WTC11 (cell line): ENCODE results near the gene DKC1. TPM values are rescaled to one million over a fixed set of nuclear protein-coding genes. Genes with fewer than 3 reads are reported as not detected.

Experiments used
- ATAC-seq: fragments of 200-7000 bp; cut with Tn5 transposase; 2 replicates; pipeline ENCODE4 v1.10.0; 2021; ENCODE audit warnings: mild to moderate bottlenecking, moderate library complexity
- CTCF ChIA-PET: fragments of 300-600 bp; sonication (Branson Sonifier 250); formaldehyde crosslinking; loops from one replicate; lab custom pipeline; 2021; ENCODE audit warnings: antibody characterized with exemption; lab: Charles Lee
- POLR2A ChIA-PET: fragments of 350-600 bp; sonication (Branson Sonifier 250); formaldehyde crosslinking; loops from one replicate; lab custom pipeline; 2021; ENCODE audit warnings: antibody characterized with exemption; lab: Charles Lee
- DNase-seq: peaks from one replicate; pipeline ENCODE4 v3.0.0; 2021; ENCODE audit warnings: low spot score
- H3K27ac Mint-ChIP-seq: 2 replicates; pipeline ENCODE4 v1.8.0; 2021; ENCODE audit warnings: mixed read lengths
- H3K27me3 Mint-ChIP-seq: 2 replicates; pipeline ENCODE4 v1.8.0; 2021; ENCODE audit warnings: low read depth, mild to moderate bottlenecking, moderate library complexity, mixed read lengths
- H3K36me3 Mint-ChIP-seq: 2 replicates; pipeline ENCODE4 v1.8.0; 2021; ENCODE audit warnings: mixed read lengths
- H3K4me1 Mint-ChIP-seq: 2 replicates; pipeline ENCODE4 v1.8.0; 2022; ENCODE audit warnings: mixed read lengths
- H3K4me3 Mint-ChIP-seq: 2 replicates; pipeline ENCODE4 v1.8.0; 2021; ENCODE audit warnings: mild to moderate bottlenecking, moderate library complexity, mixed read lengths
- H3K9me3 Mint-ChIP-seq: 2 replicates; pipeline ENCODE4 v1.8.0; 2021; ENCODE audit warnings: mixed read lengths
- CBFB ChIP-seq: sonication (generic); formaldehyde crosslinking; IDR thresholded peaks from 2 replicates; pipeline ENCODE4 v1.8.1; 2022; ENCODE audit warnings: mild to moderate bottlenecking, low read depth, missing genetic modification reagents
- ELF4 ChIP-seq: sonication (generic); formaldehyde crosslinking; IDR thresholded peaks from 2 replicates; pipeline ENCODE4 v1.8.1; 2022; ENCODE audit warnings: low read depth, mild to moderate bottlenecking, moderate library complexity, missing genetic modification reagents
- EMX1 ChIP-seq: fragments of 250-450 bp; sonication (Bioruptor Pico); IDR thresholded peaks from 2 replicates; pipeline ENCODE4 v1.8.0; 2021; ENCODE audit warnings: mild to moderate bottlenecking
- FOXP1 ChIP-seq: sonication (generic); formaldehyde crosslinking; IDR thresholded peaks from 2 replicates; pipeline ENCODE4 v1.8.0; 2022; ENCODE audit warnings: missing genetic modification reagents, mild to moderate bottlenecking, moderate library complexity, borderline replicate concordance
- IRF2 ChIP-seq: sonication (generic); formaldehyde crosslinking; IDR thresholded peaks from 2 replicates; pipeline ENCODE4 v1.8.0; 2022; ENCODE audit warnings: low read depth, missing genetic modification reagents, borderline replicate concordance
- MYBL2 ChIP-seq: sonication (generic); formaldehyde crosslinking; IDR thresholded peaks from 2 replicates; pipeline ENCODE4 v1.8.1; 2023; ENCODE audit warnings: mild to moderate bottlenecking, moderate library complexity, missing genetic modification reagents
- NFATC4 ChIP-seq: fragments of 250-450 bp; sonication (Bioruptor Pico); IDR thresholded peaks from 2 replicates; pipeline ENCODE4 v1.9.0; 2021; ENCODE audit warnings: mild to moderate bottlenecking
- OVOL2 ChIP-seq: fragments of 250-450 bp; sonication (Bioruptor Pico); IDR thresholded peaks from 2 replicates; pipeline ENCODE4 v1.9.0; 2021; ENCODE audit warnings: mild to moderate bottlenecking, borderline replicate concordance
- SOX15 ChIP-seq: fragments of 250-450 bp; sonication (Bioruptor Pico); IDR thresholded peaks from 2 replicates; pipeline ENCODE4 v1.9.0; 2021; ENCODE audit warnings: mild to moderate bottlenecking
- SP1 ChIP-seq: sonication (generic); formaldehyde crosslinking; conservative IDR thresholded peaks from 2 replicates; pipeline ENCODE4 v1.8.1; 2022; ENCODE audit warnings: missing genetic modification reagents
- TEAD4 ChIP-seq: sonication (generic); formaldehyde crosslinking; IDR thresholded peaks from 2 replicates; pipeline ENCODE4 v1.8.0; 2022; ENCODE audit warnings: mild to moderate bottlenecking, missing genetic modification reagents
- ZNF138 ChIP-seq: sonication (generic); formaldehyde crosslinking; conservative IDR thresholded peaks from 2 replicates; pipeline ENCODE4 v1.8.1; 2022; ENCODE audit warnings: mild to moderate bottlenecking, moderate library complexity, missing genetic modification reagents
- ZNF263 ChIP-seq: sonication (generic); formaldehyde crosslinking; IDR thresholded peaks from 2 replicates; pipeline ENCODE4 v1.8.1; 2022; ENCODE audit warnings: low read depth, mild to moderate bottlenecking, moderate library complexity, missing genetic modification reagents
- ZNF396 ChIP-seq: fragments of 250-450 bp; sonication (Bioruptor Pico); IDR thresholded peaks from 2 replicates; pipeline ENCODE4 v1.8.0; 2021; ENCODE audit warnings: mild to moderate bottlenecking, moderate library complexity, borderline replicate concordance
- ZNF671 ChIP-seq: fragments of 250-450 bp; sonication (Bioruptor Pico); IDR thresholded peaks from 2 replicates; pipeline ENCODE4 v1.8.0; 2021; ENCODE audit warnings: mild to moderate bottlenecking
- total RNA-seq: library from RNA; stranded (reverse); gene quantifications from 3 replicates; pipeline ENCODE4 v1.2.3, GENCODE V29; 2021
- TF ChIP-seq, protein P1 (sequence below): fragments of 250-450 bp; sonication (Bioruptor Pico); conservative IDR thresholded peaks from 2 replicates; pipeline ENCODE4 v1.9.0; 2021; ENCODE audit warnings: mild to moderate bottlenecking
- TF ChIP-seq, protein P2 (sequence below): sonication (generic); formaldehyde crosslinking; IDR thresholded peaks from 2 replicates; pipeline ENCODE4 v1.8.0; 2023; ENCODE audit warnings: mild to moderate bottlenecking, missing genetic modification reagents
- TF ChIP-seq, protein P3 (sequence below): sonication (generic); formaldehyde crosslinking; conservative IDR thresholded peaks from 2 replicates; pipeline ENCODE4 v1.8.1; 2022; ENCODE audit warnings: mild to moderate bottlenecking, missing genetic modification reagents
- TF ChIP-seq, protein P4 (sequence below): sonication (generic); formaldehyde crosslinking; IDR thresholded peaks from 2 replicates; pipeline ENCODE4 v1.8.0; 2022; ENCODE audit warnings: mild to moderate bottlenecking, missing genetic modification reagents
- TF ChIP-seq, protein P5 (sequence below): fragments of 250-450 bp; sonication (Bioruptor Pico); IDR thresholded peaks from 2 replicates; pipeline ENCODE4 v1.9.0; 2021; ENCODE audit warnings: mild to moderate bottlenecking
- TF ChIP-seq, protein P6 (sequence below): sonication (generic); formaldehyde crosslinking; IDR thresholded peaks from 2 replicates; pipeline ENCODE4 v1.8.1; 2023; ENCODE audit warnings: mild to moderate bottlenecking, missing genetic modification reagents, moderate library complexity
- TF ChIP-seq, protein P7 (sequence below): fragments of 250-450 bp; sonication (Bioruptor Pico); IDR thresholded peaks from 2 replicates; pipeline ENCODE4 v2.1.2; 2022; ENCODE audit warnings: mild to moderate bottlenecking, moderate library complexity

The DKC1 gene
- total RNA-seq, 1 experiment from 2014 or later, result 123 TPM

DNA sequence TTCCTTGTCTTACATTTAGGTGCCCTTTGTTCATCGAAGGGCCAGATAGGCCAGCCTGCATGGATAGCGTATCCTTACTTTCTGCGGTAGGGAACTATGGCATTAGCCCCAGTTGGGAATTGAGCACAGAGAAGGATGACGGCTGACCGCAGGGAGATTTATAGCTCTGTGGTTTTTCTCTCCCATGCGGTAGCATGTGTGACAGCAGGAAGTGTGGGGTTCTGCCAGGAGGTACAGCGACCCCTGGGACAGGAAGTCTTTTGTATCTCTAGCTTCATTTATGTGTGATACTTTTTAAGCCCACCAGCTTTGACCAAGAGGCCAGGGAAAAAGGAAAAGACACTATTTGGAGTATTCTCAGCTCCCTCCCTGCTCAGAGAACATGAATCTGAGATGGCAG is 44.8 kb upstream of the DKC1 start:
- no peak overlapping the region for H3K27ac Mint-ChIP-seq
- TF ChIP-seq CBFB (CRISPR knock-in tag) (no peak), ZNF671 (CRISPR knock-in tag) (no peak), SP1 (CRISPR knock-in tag) (no peak), FOXP1 (CRISPR knock-in tag) (no peak), MYBL2 (CRISPR knock-in tag) (no peak), ZNF263 (CRISPR knock-in tag) (no peak), OVOL2 (CRISPR knock-in tag) (no peak), ZNF396 (CRISPR knock-in tag) (no peak)
- TF ChIP-seq, protein P1, sequence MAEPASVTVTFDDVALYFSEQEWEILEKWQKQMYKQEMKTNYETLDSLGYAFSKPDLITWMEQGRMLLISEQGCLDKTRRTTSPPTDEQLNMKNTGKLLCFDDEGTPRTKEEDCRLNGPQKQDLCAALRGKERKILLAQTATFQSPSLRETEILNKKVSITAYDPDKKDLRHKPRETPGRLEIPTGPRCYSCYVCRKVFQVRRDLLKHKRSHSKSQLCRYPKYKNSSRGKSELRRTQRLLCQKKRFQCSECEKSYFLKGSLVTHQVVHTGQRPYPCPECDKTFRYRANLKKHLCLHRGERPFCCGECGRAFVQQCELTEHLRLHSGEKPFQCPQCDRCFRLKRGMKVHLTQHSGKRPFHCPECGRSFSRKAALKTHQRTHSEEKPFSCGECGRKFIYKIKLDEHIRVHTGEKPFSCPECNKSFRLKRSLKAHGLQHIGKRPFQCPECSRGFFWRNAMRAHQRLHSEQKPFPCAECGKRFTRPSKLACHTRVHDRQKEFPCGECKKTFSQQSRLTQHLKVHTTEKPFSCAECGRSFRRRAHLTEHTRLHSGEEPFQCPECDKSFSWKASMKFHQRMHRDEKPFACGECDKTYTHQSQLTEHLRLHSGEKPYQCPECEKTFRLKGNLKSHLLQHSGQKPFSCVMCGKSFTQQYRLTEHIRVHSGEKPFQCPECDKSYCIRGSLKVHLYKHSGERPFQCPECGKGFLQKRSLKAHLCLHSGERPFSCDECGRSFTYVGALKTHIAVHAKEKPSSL, result no peak
- TF ChIP-seq, protein P2, sequence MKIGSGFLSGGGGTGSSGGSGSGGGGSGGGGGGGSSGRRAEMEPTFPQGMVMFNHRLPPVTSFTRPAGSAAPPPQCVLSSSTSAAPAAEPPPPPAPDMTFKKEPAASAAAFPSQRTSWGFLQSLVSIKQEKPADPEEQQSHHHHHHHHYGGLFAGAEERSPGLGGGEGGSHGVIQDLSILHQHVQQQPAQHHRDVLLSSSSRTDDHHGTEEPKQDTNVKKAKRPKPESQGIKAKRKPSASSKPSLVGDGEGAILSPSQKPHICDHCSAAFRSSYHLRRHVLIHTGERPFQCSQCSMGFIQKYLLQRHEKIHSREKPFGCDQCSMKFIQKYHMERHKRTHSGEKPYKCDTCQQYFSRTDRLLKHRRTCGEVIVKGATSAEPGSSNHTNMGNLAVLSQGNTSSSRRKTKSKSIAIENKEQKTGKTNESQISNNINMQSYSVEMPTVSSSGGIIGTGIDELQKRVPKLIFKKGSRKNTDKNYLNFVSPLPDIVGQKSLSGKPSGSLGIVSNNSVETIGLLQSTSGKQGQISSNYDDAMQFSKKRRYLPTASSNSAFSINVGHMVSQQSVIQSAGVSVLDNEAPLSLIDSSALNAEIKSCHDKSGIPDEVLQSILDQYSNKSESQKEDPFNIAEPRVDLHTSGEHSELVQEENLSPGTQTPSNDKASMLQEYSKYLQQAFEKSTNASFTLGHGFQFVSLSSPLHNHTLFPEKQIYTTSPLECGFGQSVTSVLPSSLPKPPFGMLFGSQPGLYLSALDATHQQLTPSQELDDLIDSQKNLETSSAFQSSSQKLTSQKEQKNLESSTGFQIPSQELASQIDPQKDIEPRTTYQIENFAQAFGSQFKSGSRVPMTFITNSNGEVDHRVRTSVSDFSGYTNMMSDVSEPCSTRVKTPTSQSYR, result no peak
- no peak; the same call in 1 of the 2 replicates for ATAC-seq

DNA sequence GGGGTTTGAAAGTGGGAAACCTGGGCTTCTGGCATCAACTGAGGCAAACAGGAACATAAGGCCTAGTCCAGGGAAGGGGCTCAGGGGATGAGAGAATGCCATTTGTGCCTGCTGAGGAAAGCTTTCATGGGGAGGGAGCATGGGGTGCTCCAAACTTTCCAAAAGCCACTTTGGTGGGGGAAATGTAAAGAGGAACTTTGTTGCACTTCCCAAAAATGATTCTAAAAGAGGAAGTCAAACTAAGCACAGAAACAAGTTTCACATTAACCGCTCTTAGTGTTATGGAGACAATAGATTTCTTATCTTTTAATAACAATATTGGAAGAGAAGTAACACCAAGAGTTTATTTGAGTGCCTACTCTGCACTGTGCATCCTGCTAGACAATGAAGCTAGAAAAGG is 44.0 kb upstream of the DKC1 start:
- Mint-ChIP-seq H3K4me1 (peaks cover 8% of the 10 kb centered on the region; the same call in 1 of the 2 replicates), H3K4me3 (no peak overlapping the region), H3K27ac (no peak overlapping the region), H3K36me3 (no peaks in the 10 kb centered on the region), H3K9me3 (peaks cover 14% of the 10 kb centered on the region), H3K27me3 (no peaks in the 10 kb centered on the region; the same call in none of the 2 replicates)
- CTCF ChIA-PET, result no interaction called here
- DNase-seq, result no peak
- POLR2A ChIA-PET, result no interaction called here
- no peak for ATAC-seq
- TF ChIP-seq ZNF263 (CRISPR knock-in tag) (no peak), TEAD4 (CRISPR knock-in tag) (no peak), NFATC4 (no peak), EMX1 (CRISPR knock-in tag) (no peak), ELF4 (no peak), IRF2 (CRISPR knock-in tag) (no peak), SOX15 (no peak), ZNF138 (CRISPR knock-in tag) (no peak)
- TF ChIP-seq, protein P3, sequence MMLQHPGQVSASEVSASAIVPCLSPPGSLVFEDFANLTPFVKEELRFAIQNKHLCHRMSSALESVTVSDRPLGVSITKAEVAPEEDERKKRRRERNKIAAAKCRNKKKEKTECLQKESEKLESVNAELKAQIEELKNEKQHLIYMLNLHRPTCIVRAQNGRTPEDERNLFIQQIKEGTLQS (CRISPR knock-in tag), result no peak
- TF ChIP-seq, protein P4, sequence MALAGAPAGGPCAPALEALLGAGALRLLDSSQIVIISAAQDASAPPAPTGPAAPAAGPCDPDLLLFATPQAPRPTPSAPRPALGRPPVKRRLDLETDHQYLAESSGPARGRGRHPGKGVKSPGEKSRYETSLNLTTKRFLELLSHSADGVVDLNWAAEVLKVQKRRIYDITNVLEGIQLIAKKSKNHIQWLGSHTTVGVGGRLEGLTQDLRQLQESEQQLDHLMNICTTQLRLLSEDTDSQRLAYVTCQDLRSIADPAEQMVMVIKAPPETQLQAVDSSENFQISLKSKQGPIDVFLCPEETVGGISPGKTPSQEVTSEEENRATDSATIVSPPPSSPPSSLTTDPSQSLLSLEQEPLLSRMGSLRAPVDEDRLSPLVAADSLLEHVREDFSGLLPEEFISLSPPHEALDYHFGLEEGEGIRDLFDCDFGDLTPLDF (CRISPR knock-in tag), result no peak
- TF ChIP-seq, protein P5, sequence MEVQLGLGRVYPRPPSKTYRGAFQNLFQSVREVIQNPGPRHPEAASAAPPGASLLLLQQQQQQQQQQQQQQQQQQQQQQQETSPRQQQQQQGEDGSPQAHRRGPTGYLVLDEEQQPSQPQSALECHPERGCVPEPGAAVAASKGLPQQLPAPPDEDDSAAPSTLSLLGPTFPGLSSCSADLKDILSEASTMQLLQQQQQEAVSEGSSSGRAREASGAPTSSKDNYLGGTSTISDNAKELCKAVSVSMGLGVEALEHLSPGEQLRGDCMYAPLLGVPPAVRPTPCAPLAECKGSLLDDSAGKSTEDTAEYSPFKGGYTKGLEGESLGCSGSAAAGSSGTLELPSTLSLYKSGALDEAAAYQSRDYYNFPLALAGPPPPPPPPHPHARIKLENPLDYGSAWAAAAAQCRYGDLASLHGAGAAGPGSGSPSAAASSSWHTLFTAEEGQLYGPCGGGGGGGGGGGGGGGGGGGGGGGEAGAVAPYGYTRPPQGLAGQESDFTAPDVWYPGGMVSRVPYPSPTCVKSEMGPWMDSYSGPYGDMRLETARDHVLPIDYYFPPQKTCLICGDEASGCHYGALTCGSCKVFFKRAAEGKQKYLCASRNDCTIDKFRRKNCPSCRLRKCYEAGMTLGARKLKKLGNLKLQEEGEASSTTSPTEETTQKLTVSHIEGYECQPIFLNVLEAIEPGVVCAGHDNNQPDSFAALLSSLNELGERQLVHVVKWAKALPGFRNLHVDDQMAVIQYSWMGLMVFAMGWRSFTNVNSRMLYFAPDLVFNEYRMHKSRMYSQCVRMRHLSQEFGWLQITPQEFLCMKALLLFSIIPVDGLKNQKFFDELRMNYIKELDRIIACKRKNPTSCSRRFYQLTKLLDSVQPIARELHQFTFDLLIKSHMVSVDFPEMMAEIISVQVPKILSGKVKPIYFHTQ (CRISPR knock-in tag), result no peak
- TF ChIP-seq, protein P6, sequence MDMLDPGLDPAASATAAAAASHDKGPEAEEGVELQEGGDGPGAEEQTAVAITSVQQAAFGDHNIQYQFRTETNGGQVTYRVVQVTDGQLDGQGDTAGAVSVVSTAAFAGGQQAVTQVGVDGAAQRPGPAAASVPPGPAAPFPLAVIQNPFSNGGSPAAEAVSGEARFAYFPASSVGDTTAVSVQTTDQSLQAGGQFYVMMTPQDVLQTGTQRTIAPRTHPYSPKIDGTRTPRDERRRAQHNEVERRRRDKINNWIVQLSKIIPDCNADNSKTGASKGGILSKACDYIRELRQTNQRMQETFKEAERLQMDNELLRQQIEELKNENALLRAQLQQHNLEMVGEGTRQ (CRISPR knock-in tag), result no peak
- TF ChIP-seq, protein P1, result no peak
- TF ChIP-seq, protein P7, sequence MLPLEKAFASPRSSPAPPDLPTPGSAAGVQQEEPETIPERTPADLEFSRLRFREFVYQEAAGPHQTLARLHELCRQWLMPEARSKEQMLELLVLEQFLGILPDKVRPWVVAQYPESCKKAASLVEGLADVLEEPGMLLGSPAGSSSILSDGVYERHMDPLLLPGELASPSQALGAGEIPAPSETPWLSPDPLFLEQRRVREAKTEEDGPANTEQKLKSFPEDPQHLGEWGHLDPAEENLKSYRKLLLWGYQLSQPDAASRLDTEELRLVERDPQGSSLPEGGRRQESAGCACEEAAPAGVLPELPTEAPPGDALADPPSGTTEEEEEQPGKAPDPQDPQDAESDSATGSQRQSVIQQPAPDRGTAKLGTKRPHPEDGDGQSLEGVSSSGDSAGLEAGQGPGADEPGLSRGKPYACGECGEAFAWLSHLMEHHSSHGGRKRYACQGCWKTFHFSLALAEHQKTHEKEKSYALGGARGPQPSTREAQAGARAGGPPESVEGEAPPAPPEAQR (CRISPR knock-in tag), result no peak

More for the DNA sequence above, 44.8 kb upstream of the DKC1 start:
- no peaks in the 10 kb centered on the region for H3K36me3 Mint-ChIP-seq
- no peak overlapping the region for H3K4me3 Mint-ChIP-seq
- H3K9me3 Mint-ChIP-seq, result peaks cover 14% of the 10 kb centered on the region
- CTCF ChIA-PET, result interaction anchor here (1.0 to 1.1 kb wide), 2 partner anchors 121 to 123 kb away, joined by 3 read pairs; no protein-coding TSS in a partner anchor
- POLR2A ChIA-PET, result no interaction called here
- H3K27me3 Mint-ChIP-seq, result no peaks in the 10 kb centered on the region; the same call in 1 of the 2 replicates
- no peak for DNase-seq
- peaks cover 8% of the 10 kb centered on the region; the same call in 1 of the 2 replicates for H3K4me1 Mint-ChIP-seq
